Neutrophil (primary cell): ENCODE data around the gene ANKRD6.

Source experiments
- H3K27ac ChIP-seq: fragments of 200-600 bp; sonication (generic); 2 replicates; pipeline ENCODE4 v1.5.1; 2016; ENCODE audit warnings: mild to moderate bottlenecking, moderate library complexity
- H3K27me3 ChIP-seq: fragments of 200-600 bp; sonication (generic); 2 replicates; pipeline ENCODE4 v1.6.0; 2016; ENCODE audit warnings: mild to moderate bottlenecking
- H3K36me3 ChIP-seq: fragments of 200-600 bp; sonication (generic); 2 replicates; pipeline ENCODE4 v1.5.1; 2017
- H3K4me1 ChIP-seq, 2 experiments: fragments of 200-600 bp in 1 of 2; sonication (generic) in 1 of 2; 1 replicate in 1 of 2; 2 replicates in 1 of 2; pipeline versions ENCODE4 v1.5.1 to v1.6.1; 2013 to 2016; ENCODE audit warnings: low read depth in 1 of 2, low read length in 1 of 2, mild to moderate bottlenecking in 1 of 2, moderate library complexity in 1 of 2; ENCODE audit not compliant: control insufficient read depth in 1 of 2, insufficient read depth in 1 of 2
- H3K4me3 ChIP-seq, 2 experiments: fragments of 200-600 bp in 1 of 2; sonication (generic) in 1 of 2; 1 replicate in 1 of 2; 2 replicates in 1 of 2; pipeline ENCODE4 v1.5.1; 2013 to 2016; ENCODE audit warnings: low read depth in 1 of 2, low read length in 1 of 2, mild to moderate bottlenecking in 1 of 2, moderate library complexity in 1 of 2
- H3K9me3 ChIP-seq: fragments of 200-600 bp; sonication (generic); 2 replicates; pipeline ENCODE4 v1.5.1; 2016
- TF ChIP-seq, protein P1 (sequence below): fragments of 200-600 bp; sonication (generic); IDR thresholded peaks from 2 replicates; pipeline ENCODE4 v1.5.1; 2016; ENCODE audit warnings: antibody characterized with exemption

Gene ANKRD6

DNA sequence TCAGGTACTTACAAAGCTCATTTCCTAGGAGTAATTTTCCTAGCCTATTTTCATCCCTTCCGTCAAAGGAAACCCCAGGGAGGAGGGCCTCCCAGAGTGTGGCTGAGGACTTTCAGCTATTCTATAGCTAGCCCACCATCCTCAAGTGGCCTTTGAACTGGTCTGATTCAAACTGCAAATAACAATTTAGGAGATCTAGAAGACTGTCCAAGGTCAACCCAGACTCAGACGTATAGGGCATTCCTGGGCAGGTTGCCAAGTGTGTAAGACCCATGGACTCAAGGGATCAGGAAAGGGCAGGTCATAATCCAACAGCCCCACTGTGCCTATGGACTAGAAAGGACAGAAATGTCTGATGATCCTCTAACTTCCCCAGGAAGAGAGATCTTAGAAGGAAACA, 18.7 kb upstream of the ANKRD6 start:
- Histone ChIP-seq H3K27me3 (no peaks in the 10 kb centered on the region), H3K27ac (no peak overlapping the region), H3K36me3 (no peaks in the 10 kb centered on the region), H3K4me3 (no peak overlapping the region), H3K4me1 (peaks cover 35 to 39% of the 10 kb centered on the region in 2 experiments), H3K9me3 (no peaks in the 10 kb centered on the region)
- TF ChIP-seq, protein P1, sequence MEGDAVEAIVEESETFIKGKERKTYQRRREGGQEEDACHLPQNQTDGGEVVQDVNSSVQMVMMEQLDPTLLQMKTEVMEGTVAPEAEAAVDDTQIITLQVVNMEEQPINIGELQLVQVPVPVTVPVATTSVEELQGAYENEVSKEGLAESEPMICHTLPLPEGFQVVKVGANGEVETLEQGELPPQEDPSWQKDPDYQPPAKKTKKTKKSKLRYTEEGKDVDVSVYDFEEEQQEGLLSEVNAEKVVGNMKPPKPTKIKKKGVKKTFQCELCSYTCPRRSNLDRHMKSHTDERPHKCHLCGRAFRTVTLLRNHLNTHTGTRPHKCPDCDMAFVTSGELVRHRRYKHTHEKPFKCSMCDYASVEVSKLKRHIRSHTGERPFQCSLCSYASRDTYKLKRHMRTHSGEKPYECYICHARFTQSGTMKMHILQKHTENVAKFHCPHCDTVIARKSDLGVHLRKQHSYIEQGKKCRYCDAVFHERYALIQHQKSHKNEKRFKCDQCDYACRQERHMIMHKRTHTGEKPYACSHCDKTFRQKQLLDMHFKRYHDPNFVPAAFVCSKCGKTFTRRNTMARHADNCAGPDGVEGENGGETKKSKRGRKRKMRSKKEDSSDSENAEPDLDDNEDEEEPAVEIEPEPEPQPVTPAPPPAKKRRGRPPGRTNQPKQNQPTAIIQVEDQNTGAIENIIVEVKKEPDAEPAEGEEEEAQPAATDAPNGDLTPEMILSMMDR = no peak

- TF ChIP-seq, protein P1 = no peak
- Histone ChIP-seq H3K27ac (no peak overlapping the region), H3K9me3 (no peaks in the 10 kb centered on the region), H3K27me3 (no peaks in the 10 kb centered on the region), H3K4me1 (peaks cover 26 to 29% of the 10 kb centered on the region in 2 experiments), H3K4me3 (no peak overlapping the region), H3K36me3 (no peaks in the 10 kb centered on the region)
Observed at GRCh38 chr6:89415185-89415584, 17.8 kb upstream of the ANKRD6 start.

GRCh38 chr6:89416796-89417195, 16.2 kb upstream of the ANKRD6 start:
- Histone ChIP-seq H3K9me3 (no peaks in the 10 kb centered on the region), H3K27me3 (no peaks in the 10 kb centered on the region), H3K4me1 (peaks cover 30 to 39% of the 10 kb centered on the region in 2 experiments), H3K36me3 (no peaks in the 10 kb centered on the region), H3K27ac (no peak overlapping the region), H3K4me3 (no peak overlapping the region)
- TF ChIP-seq, protein P1 = no peak

DNA sequence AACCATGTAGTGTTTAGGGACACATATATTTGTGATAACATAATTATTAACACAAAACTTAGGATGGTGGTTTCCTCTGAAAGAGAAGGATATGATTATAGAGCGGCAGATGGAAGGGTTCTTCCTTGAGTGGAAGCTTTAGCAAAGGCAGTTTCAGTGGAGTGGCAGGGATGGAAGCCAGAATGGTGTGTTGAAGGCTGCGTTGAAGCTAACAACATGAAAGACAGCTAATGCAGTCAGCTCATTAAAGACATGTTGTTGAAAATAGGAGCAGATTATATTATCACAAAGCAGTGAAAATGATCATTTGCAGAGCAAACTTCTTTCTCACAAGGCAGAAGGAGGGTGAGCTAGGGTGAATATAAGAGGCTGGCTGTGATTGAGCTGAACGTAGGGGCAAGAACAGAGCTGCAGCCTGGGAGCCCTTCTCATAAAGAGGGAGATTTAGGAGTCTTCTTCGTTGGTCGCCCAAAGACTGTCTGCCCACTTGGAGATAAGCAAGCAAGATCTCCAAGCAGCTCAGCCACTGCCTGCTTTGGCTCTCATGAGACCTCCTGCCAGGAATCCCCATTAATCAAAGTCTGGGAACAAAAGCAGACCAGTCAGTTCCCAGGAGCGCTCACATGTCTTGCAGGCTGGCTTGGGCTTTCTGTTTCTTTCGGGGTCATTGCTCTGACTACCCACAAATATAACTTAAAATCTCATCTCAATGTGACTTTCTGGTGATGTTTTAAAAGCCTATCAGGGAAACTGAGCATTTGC, 2.6 kb upstream of the ANKRD6 start:
- H3K4me1 ChIP-seq = peaks cover 15% of the 10 kb centered on the region in 2 experiments
- no peaks in the 10 kb centered on the region for H3K9me3 ChIP-seq
- TF ChIP-seq, protein P1 = no peak
- peaks cover 6% of the 10 kb centered on the region for H3K27me3 ChIP-seq
- no peaks in the 10 kb centered on the region for H3K36me3 ChIP-seq
- no peak overlapping the region for H3K4me3 ChIP-seq
- H3K27ac ChIP-seq = no peak overlapping the region

DNA sequence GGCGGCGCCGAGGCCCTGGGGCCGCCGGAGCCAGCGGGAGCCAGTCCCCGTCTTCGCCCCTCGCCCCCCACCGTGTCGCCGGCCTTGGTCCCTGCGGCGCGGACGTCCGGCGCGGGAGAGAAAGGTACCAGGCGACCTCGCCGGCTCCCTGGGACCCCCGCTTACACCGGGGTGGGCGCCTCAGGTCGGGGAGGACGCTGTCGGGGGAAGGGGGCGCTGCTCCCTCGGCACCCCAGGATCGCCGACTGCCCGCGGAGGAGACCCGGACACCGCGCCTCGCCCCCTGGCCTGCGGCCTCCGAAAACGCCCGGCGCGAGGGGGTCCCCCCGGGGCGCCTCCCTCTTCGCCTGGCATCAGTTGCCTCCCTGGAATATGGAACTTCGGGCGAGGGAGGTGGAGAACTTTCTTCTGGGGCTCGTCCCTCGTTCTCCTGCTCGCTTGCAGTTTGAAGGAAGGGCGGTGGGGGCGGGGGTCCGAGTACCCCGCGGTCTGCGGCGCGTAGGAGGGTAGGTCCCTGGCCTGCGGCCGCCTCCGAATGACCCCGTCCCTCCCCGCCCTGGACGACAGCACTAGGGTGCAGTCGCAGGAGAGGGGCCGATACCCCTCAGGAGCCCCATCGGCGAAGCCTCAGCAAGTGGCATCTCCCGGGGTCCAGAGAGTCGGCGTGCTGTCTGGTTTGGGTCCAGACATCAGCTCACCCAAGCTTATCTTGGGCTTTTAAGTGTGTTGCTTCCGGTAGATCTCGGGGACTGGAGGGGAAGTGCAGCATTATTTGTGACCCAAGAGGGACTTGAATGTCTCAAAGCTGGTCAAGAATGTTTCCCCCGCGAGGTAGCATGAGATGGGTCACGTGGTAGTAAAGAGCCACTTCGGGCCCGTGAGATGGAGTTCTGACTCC, 549 bp downstream of the ANKRD6 start:
- Histone ChIP-seq H3K36me3 (no peaks in the 10 kb centered on the region), H3K9me3 (no peaks in the 10 kb centered on the region), H3K4me1 (peaks cover 15 to 20% of the 10 kb centered on the region in 2 experiments), H3K27ac (peak overlapping the region; percentile 63), H3K4me3 (peak overlapping the region; percentile 73 to 90), H3K27me3 (peaks cover 6% of the 10 kb centered on the region)
- TF ChIP-seq, protein P1 = no peak
